Thyroid gland (tissue), 4 donors: ENCODE measurements around the gene AGFG2.

Experiments used
- CTCF ChIP-seq, 6 experiments: fragments of 200-600 bp in 3 of 6; fragments of 450-650 bp in 3 of 6; sonication (generic) in 3 of 6; IDR thresholded peaks; one replicate each; pipeline ENCODE4 v1.5.1; 2016 to 2019; ENCODE audit warnings: antibody characterized with exemption in 6 of 6, mild to moderate bottlenecking in 2 of 6, inconsistent platforms in 1 of 6, moderate library complexity in 1 of 6
- POLR2A ChIP-seq, 2 donors: fragments of 450-650 bp; IDR thresholded peaks; one replicate each; pipeline ENCODE4 v1.6.1; 2017; ENCODE audit warnings: antibody characterized with exemption in 2 of 2, mild to moderate bottlenecking in 2 of 2, moderate library complexity in 1 of 2

- TF ChIP-seq CTCF (IDR thresholded peaks at IDR 0.05): no peak
- no peak for TF ChIP-seq POLR2A (IDR thresholded peaks at IDR 0.05)
Observed at GRCh38 chr7:100613412-100614175, 74.6 kb downstream of the AGFG2 start.
